H7 (cell line): ENCODE measurements around the gene IFT80. TPM values are rescaled to one million over a fixed set of nuclear protein-coding genes. Genes with fewer than 3 reads are reported as not detected.
"Not testable (repeated sequence)": the region's sequence is repeated elsewhere in the genome, so short reads cannot be mapped to it uniquely, and the experiment has no call there.

Experiments
- DNase-seq: peaks from one replicate; pipeline ENCODE4 v3.0.0; 2012
- H3K27me3 ChIP-seq: 2 replicates; pipeline ENCODE4 v1.6.0; 2011; ENCODE audit warnings: mild to moderate bottlenecking, low read length; ENCODE audit not compliant: control insufficient read depth, insufficient read depth
- H3K36me3 ChIP-seq: replicated peaks from 2 replicates; pipeline ENCODE4 v1.5.1; 2011; ENCODE audit warnings: low read length; ENCODE audit not compliant: control insufficient read depth, insufficient read depth
- H3K4me3 ChIP-seq: 2 replicates; pipeline ENCODE4 v1.5.1; 2011; ENCODE audit warnings: low read depth, mild to moderate bottlenecking, control low read depth, low read length, moderate library complexity; ENCODE audit not compliant: insufficient read depth
- total RNA-seq: library from RNA; depleted of rRNA; stranded (reverse); fragments of >200 nt; shearing (Covaris generic); gene quantifications from 2 replicates; pipeline ENCODE4 v1.2.3, GENCODE V29; 2014

IFT80 gene
- total RNA-seq, 1 experiment from 2014 or later = 19.9 TPM

GRCh38 chr3:160384639-160385318 is 14.2 kb downstream of the IFT80 start:
- DNase-seq = no peak
- Histone ChIP-seq H3K27me3 (no peaks in the 10 kb centered on the region), H3K4me3 (no peak overlapping the region), H3K36me3 (no peaks in the 10 kb centered on the region)

GRCh38 chr3:160381470-160381869 is 17.6 kb downstream of the IFT80 start:
- H3K27me3 ChIP-seq = no peaks in the 10 kb centered on the region
- DNase-seq = no peak
- no peak overlapping the region for H3K4me3 ChIP-seq
- H3K36me3 ChIP-seq = no peaks in the 10 kb centered on the region

GRCh38 chr3:160379628-160380214 is 19.3 kb downstream of the IFT80 start:
- Histone ChIP-seq H3K4me3 (no peak overlapping the region), H3K27me3 (no peaks in the 10 kb centered on the region), H3K36me3 (no peaks in the 10 kb centered on the region)
- no peak for DNase-seq

- no peaks in the 10 kb centered on the region for H3K36me3 ChIP-seq
- no peaks in the 10 kb centered on the region for H3K27me3 ChIP-seq
- no peak overlapping the region for H3K4me3 ChIP-seq
- no peak for DNase-seq
These were observed 20.5 kb downstream of the IFT80 start for GRCh38 chr3:160378331-160379109.

- DNase-seq = no peak
- Histone ChIP-seq H3K27me3 (no peaks in the 10 kb centered on the region), H3K4me3 (no peak overlapping the region), H3K36me3 (no peaks in the 10 kb centered on the region)
These were observed 22.3 kb downstream of the IFT80 start for GRCh38 chr3:160376681-160377080.

- no peak overlapping the region for H3K4me3 ChIP-seq
- no peaks in the 10 kb centered on the region for H3K36me3 ChIP-seq
- no peaks in the 10 kb centered on the region for H3K27me3 ChIP-seq
- no peak for DNase-seq
These were observed 24.1 kb downstream of the IFT80 start for GRCh38 chr3:160374925-160375324.

GRCh38 chr3:160374472-160374871 is 24.6 kb downstream of the IFT80 start:
- no peak for DNase-seq
- Histone ChIP-seq H3K4me3 (no peak overlapping the region), H3K27me3 (no peaks in the 10 kb centered on the region), H3K36me3 (no peaks in the 10 kb centered on the region)

GRCh38 chr3:160373655-160374054 is 25.4 kb downstream of the IFT80 start:
- Histone ChIP-seq H3K4me3 (no peak overlapping the region), H3K27me3 (no peaks in the 10 kb centered on the region), H3K36me3 (no peaks in the 10 kb centered on the region)
- DNase-seq = no peak

GRCh38 chr3:160372780-160373179 is 26.2 kb downstream of the IFT80 start:
- no peak overlapping the region for H3K4me3 ChIP-seq
- H3K36me3 ChIP-seq = no peaks in the 10 kb centered on the region
- DNase-seq = no peak
- H3K27me3 ChIP-seq = no peaks in the 10 kb centered on the region

GRCh38 chr3:160370987-160371857 is 27.8 kb downstream of the IFT80 start:
- Histone ChIP-seq H3K27me3 (no peaks in the 10 kb centered on the region), H3K36me3 (no peaks in the 10 kb centered on the region), H3K4me3 (no peak overlapping the region)
- DNase-seq = no peak

GRCh38 chr3:160369784-160370183 is 29.2 kb downstream of the IFT80 start:
- DNase-seq = no peak
- Histone ChIP-seq H3K4me3 (no peak overlapping the region), H3K36me3 (no peaks in the 10 kb centered on the region), H3K27me3 (no peaks in the 10 kb centered on the region)

- Histone ChIP-seq H3K36me3 (no peaks in the 10 kb centered on the region), H3K27me3 (no peaks in the 10 kb centered on the region), H3K4me3 (no peak overlapping the region)
- DNase-seq = no peak
These were observed 30.2 kb downstream of the IFT80 start for GRCh38 chr3:160368804-160369203.

GRCh38 chr3:160365869-160366522 is 33.0 kb downstream of the IFT80 start:
- Histone ChIP-seq H3K36me3 (no peaks in the 10 kb centered on the region), H3K27me3 (no peaks in the 10 kb centered on the region), H3K4me3 (no peak overlapping the region)
- DNase-seq = no peak

GRCh38 chr3:160362896-160363295 is 36.1 kb downstream of the IFT80 start:
- H3K4me3 ChIP-seq, H3K36me3 ChIP-seq, H3K27me3 ChIP-seq, DNase-seq: not testable (repeated sequence)
